Measurements from ENCODE around the gene TPGS1. TPM values are rescaled to one million over a fixed set of nuclear protein-coding genes. Genes with fewer than 3 reads are reported as not detected.

The TPGS1 gene
- total RNA-seq, 2 experiments from 2014 or later, result 21.6 to 27.1 TPM

DNA sequence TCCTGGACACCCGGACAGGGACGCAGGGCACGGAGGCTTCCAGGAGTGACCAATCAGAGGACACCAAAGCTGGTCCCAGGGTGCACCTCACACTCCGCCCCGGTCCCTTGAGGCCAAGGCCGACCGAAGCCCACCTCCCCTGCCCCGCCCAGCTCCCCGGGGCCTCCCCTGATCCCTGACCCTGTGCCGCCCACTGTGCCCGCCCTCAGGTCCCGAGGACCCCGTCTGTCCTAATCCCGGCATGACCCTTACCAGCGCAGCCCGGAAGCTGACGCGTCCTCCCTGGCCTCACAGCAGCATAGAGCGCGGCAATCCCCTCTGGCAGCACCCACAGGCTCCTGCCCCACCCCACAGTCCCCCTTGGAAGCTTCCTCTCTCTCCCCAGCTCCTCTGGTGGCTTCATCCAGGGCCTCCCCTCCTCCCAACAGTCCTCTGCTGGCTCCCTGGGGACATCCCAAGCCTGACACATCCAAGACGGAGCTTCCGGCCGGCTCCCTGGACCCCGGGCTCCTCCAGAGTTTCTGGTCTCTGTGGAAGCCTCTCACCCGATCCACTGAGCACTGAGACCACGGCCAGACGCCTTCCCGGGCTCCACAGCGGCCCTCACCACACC, 16.9 kb downstream of the TPGS1 start:
- POLR2A ChIA-PET, result no interaction called here

DNA sequence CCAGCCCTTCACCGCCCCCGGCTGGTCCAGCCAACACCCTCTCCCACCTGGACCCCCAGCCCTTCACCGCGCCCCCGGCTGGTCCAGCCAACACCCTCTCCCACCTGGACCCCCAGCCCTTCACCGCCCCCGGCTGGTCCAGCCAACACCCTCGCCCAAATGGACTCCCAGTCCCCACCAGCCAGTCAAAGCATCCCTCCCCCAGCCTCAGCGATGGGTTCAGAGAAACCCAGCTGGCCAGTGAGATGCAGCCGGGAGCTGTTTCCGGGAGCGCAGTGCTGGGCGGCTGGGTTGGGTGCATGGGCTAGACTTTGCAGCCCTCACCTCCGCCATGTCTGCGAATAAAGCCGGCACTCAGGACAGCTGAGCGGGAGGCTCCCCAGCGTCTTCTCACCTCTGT, 17.7 kb downstream of the TPGS1 start:
- Mint-ChIP-seq H3K27me3 (peaks cover 10% of the 10 kb centered on the region), H3K9me3 (no peaks in the 10 kb centered on the region), H3K4me3 (no peak overlapping the region), H3K27ac (no peak overlapping the region), H3K4me1 (peaks cover 3% of the 10 kb centered on the region), H3K36me3 (ENCODE audit: low read depth) (peaks cover under 1% of the 10 kb centered on the region)
- CTCF ChIA-PET, result interaction anchor here (1.0 to 3.2 kb wide), 4 partner anchors 14 to 278 kb away, joined by 3 to 20 read pairs (median 5); partner anchors contain the start of gene GZMM
- DNase-seq, result no peak
- POLR2A ChIA-PET, result no interaction called here

More for the DNA sequence above, 16.9 kb downstream of the TPGS1 start:
- CTCF ChIA-PET, result interaction anchor here (1.0 to 3.2 kb wide), 4 partner anchors 13 to 277 kb away, joined by 3 to 20 read pairs (median 5); partner anchors contain the start of gene GZMM
- peaks cover 2% of the 10 kb centered on the region for H3K36me3 Mint-ChIP-seq (ENCODE audit: low read depth)
- no peak for DNase-seq
- no peak overlapping the region for H3K27ac Mint-ChIP-seq
- no peaks in the 10 kb centered on the region for H3K9me3 Mint-ChIP-seq
- no peak overlapping the region for H3K4me3 Mint-ChIP-seq
- peaks cover 10% of the 10 kb centered on the region for H3K27me3 Mint-ChIP-seq
- peaks cover 3% of the 10 kb centered on the region for H3K4me1 Mint-ChIP-seq

DNA sequence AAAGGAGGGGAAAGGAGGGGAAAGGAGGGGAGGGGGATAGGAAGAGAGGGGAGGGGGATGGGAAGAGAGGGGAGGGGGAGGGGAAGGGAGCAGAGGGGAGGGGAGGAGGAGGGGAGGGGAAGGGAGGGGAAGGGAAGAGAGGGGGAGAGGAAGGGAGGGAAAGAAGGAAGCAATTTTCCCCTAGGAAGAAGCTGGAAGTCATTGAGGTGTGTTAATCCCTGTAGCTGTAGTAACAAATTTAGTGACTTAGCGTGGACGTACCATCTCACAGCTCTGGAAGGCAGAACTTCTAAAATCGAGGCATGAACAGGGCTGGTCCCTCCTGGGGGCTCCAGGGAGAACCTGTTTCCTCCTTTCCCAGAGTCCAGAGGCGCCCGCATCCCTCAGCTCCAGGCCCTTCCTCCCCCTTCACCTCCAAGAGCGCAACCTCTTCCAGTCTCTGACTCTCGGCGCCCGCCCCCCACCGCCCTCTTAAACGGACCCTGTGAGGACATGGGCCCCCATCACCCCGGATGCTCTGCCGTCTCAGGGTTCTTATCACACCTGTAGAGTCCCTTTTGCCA, 18.6 kb downstream of the TPGS1 start:
- Mint-ChIP-seq H3K27me3 (peaks cover 10% of the 10 kb centered on the region), H3K36me3 (ENCODE audit: low read depth) (no peaks in the 10 kb centered on the region), H3K9me3 (no peaks in the 10 kb centered on the region), H3K4me3 (no peak overlapping the region), H3K4me1 (peaks cover 7% of the 10 kb centered on the region), H3K27ac (no peak overlapping the region)
- DNase-seq, result no peak
- CTCF ChIA-PET, result interaction anchor here (1.9 to 3.2 kb wide), 2 partner anchors 15 to 279 kb away, joined by 5 to 20 read pairs; no protein-coding TSS in a partner anchor
- POLR2A ChIA-PET, result interaction anchor here (0.6 kb wide), 1 partner anchor 16 kb away, joined by 7 read pairs; no protein-coding TSS in a partner anchor

DNA sequence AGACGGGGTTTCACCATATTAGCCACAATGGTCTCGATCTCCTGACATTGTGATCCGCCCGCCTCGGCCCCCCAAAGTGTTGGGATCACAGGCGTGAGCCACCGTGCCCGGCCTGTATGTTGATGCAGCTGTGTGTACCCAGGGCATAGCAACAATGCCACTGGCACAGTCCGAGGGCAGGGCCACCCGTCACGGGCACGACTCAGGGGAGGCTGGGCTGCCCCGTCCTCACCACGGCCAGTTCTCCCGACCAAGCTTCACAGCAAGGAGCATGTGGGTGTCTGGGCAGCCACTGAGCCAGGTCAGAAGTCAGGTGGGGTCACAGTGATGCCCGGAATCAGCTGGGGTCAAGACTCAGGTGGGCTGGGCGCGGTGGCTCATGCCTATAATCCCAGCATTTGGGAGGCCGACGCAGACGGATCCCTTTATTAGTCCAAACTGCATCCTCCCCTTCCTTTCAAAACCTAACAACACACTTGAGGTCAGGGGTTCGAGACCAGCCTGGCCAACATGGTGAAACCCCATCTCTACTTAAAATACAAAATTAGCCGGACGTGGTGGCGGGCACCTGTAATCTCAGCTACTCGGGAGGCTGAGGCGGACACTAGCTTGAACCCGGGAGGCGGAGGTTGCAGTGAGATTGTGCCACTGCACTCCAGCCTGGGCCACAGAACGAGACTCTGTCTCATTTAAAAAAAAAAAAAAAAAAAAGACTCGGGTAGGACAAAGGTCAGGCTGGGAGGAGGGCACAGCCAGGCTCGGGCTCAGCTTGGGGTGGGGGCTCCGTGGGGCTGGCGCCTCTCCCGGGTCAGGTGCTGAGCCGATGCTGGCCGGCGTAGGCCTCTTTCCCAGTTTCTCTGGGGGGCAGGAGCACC, 23.1 kb downstream of the TPGS1 start:
- Mint-ChIP-seq H3K27ac (peak overlapping the region; percentile 87), H3K27me3 (peaks cover 8% of the 10 kb centered on the region)
- POLR2A ChIA-PET, result interaction anchor here (2.5 kb wide), 1 partner anchor 20 kb away, joined by 8 read pairs; no protein-coding TSS in a partner anchor

DNA sequence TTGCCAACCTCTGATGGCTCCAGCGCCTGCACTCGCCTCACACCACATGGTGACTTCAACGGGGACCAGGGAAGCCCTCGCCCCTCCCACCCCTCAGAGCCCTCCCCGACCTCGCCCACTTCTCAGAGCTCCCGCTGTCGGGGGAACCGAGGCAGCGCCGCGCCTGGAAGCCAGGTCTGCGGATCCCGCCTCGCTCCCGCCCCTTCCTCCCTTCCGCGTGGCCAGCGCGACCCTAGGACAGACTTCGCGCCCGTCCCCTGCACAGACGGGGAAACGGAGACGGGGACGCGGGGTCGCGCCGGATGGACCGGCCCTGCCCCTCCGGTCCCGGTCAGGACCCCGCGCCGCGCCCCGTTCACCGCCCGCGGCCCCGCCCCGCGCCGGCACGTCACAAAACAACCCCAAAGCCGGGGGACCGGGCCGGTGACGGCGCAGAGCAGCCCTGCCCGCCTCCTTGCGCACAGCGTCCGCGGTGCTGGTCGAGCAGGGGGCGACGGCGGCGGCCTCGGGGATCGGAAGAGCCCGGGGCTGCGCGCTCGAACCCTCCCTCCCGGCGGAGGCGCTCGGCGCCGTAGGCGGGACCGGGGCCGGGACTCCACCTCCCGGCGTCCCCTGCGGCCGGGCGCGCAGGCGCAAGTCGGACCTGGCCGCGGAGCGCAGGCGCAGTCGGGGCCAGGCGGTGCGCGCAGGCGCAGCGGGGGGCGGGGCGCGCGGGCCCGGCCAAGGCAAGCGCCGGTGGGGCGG, 23.9 kb downstream of the TPGS1 start:
- ChIA-PET POLR2A (interaction anchor here (0.6 to 2.5 kb wide), 2 partner anchors 14 to 21 kb away, joined by 3 to 8 read pairs; no protein-coding TSS in a partner anchor), CTCF (interaction anchor here (1.2 to 5.0 kb wide), 5 partner anchors 9 to 29 kb away, joined by 4 to 47 read pairs (median 11); partner anchors contain the start of gene TPGS1)
- Mint-ChIP-seq H3K4me1 (peaks cover 22% of the 10 kb centered on the region), H3K27ac (peak overlapping the region; percentile 87), H3K27me3 (peaks cover 3% of the 10 kb centered on the region), H3K36me3 (ENCODE audit: low read depth) (peaks cover 3% of the 10 kb centered on the region), H3K9me3 (no peaks in the 10 kb centered on the region), H3K4me3 (peak overlapping the region; percentile 77)
- DNase-seq, result peak; percentile 84

More for the DNA sequence above, 23.1 kb downstream of the TPGS1 start:
- peaks cover 22% of the 10 kb centered on the region for H3K4me1 Mint-ChIP-seq
- peak overlapping the region; percentile 77 for H3K4me3 Mint-ChIP-seq
- no peaks in the 10 kb centered on the region for H3K9me3 Mint-ChIP-seq
- CTCF ChIA-PET, result interaction anchor here (1.0 to 5.0 kb wide), 4 partner anchors 8 to 24 kb away, joined by 4 to 47 read pairs (median 12); partner anchors contain the start of gene TPGS1
- DNase-seq, result no peak
- H3K36me3 Mint-ChIP-seq (ENCODE audit: low read depth), result peaks cover 2% of the 10 kb centered on the region

DNA sequence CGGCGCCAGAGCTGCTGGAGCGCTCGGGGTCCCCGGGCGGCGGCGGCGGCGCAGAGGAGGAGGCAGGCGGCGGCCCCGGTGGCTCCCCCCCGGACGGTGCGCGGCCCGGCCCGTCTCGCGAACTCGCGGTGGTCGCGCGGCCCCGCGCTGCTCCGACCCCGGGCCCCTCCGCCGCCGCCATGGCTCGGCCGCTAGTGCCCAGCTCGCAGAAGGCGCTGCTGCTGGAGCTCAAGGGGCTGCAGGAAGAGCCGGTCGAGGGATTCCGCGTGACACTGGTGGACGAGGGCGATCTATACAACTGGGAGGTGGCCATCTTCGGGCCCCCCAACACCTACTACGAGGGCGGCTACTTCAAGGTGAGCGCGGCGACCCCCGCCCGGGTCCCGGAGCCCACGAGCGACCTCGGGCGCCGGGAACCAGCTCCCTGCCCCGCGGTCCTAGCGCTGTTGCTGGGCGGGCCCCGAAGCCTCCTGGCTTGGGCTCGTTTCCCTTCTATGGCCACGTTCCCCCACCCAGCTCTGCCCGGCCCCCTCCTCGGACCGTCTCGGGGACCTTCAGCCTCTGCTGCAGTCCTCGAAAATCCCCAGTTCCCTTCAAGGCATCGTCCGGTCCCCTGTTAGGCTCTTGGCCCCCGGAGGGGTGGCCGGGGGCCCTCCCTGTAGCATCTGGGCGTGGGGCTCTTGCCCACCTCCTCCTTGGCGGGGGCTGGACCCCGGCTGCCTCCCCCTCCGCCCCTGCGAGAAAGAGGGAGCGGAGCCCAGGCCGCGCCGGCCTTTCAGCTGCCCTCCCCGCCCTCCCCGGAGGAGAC, 24.7 kb downstream of the TPGS1 start, which contains the start of gene CDC34:
Gene CDC34 (plus strand): TSS at position 8 of the 808 bp plus-strand sequence. CDS start 172 bp downstream, at position 180.
- H3K4me3 Mint-ChIP-seq, result peak within 1 kb of the TSS; percentile 85
- H3K36me3 Mint-ChIP-seq (ENCODE audit: low read depth), result peaks cover 5% of the 10 kb centered on the region
- no peaks in the 10 kb centered on the region for H3K9me3 Mint-ChIP-seq
- no peaks in the 10 kb centered on the region for H3K27me3 Mint-ChIP-seq
- ChIA-PET CTCF (interaction anchor here (1.1 to 5.0 kb wide), 7 partner anchors 10 to 209 kb away, joined by 3 to 47 read pairs (median 6); partner anchors contain the start of gene TPGS1), POLR2A (interaction anchor here (0.6 to 2.5 kb wide), 2 partner anchors 15 to 21 kb away, joined by 3 to 8 read pairs; no protein-coding TSS in a partner anchor)
- no peak for DNase-seq
- H3K4me1 Mint-ChIP-seq, result peaks cover 20% of the 10 kb centered on the region
- peak within 1 kb of the TSS; percentile 87 for H3K27ac Mint-ChIP-seq

DNA sequence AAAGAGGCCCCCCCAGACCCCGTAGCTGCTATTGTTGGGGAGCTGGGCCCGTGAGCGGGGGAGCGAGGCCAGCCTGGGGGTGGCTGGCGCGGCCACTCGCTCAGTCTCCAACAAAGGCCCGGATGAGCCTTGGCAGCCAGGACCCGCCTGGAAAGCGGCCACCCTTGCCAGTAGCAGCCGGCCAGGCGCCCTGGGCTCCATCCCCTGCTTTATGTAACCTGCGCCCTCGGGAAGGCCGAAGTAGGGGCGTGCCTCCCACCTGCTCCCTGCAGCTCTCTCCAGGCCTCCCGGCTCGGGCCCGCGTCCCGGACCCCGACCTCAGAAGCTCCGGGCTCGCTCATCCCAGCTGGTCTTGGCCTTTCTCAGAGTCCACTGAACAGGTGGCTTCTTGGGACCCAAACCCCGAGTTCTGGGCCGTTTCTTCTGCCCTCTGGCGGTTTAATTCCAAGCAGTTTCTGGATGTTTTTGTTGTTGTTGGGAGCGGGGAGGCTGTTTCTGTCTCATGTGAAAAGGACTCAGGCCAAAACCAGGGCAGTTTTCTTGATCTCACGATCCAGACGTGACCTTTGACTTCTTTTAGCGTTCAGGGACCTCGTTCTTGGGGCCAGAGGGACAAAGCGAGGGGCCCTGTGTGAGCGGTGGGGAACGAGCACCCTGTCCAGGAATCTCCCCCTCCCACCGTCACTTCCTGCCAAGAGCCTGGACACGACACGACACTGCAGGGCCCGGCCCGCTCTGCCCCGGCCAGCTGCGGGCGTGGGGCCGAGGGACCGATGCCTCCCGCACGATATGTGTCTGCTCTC, 25.5 kb downstream of the TPGS1 start:
- peak overlapping the region; percentile 85 for H3K4me3 Mint-ChIP-seq
- no peaks in the 10 kb centered on the region for H3K9me3 Mint-ChIP-seq
- ChIA-PET POLR2A (no interaction called here), CTCF (interaction anchor here (1.1 to 5.0 kb wide), 7 partner anchors 10 to 209 kb away, joined by 3 to 47 read pairs (median 6); partner anchors contain the start of gene TPGS1)
- H3K36me3 Mint-ChIP-seq (ENCODE audit: low read depth), result peaks cover 5% of the 10 kb centered on the region
- H3K4me1 Mint-ChIP-seq, result peaks cover 20% of the 10 kb centered on the region
- peak; percentile 55 for DNase-seq
- H3K27me3 Mint-ChIP-seq, result no peaks in the 10 kb centered on the region
- H3K27ac Mint-ChIP-seq, result peak overlapping the region; percentile 88

DNA sequence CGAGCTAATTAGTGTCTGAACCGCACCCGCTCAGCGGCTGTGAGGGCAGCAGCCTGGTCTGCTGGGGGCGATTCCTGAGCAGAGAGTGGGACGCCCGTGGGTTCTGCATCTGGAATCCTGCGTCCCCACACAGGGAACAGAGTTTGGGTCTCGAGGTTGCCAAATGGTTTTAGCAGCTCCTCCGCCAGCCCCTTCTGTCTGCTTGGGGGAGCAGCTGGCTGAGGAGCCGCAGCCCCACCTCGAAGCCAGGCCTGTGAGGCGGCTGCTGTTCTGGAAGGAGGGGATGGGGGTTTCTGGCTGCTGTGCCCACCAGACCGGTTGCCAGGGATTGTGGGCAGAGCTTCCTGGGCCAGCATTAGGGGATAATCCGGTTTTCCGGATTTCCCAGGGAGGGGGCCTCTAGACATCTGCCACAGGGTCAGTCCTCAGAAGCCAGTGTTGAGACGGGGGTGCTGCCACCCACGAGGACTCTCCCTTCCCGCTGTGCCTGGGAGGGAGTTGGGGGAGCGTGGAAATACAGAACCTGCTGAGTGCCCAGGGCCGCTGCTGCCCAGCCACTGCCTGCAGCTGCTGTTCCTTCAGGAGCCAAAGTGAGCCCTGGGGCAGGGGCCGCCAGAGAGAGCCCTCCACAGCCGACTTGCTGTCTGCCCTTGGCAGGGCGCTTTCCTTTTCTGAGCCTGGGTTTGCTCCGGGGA, 26.2 kb downstream of the TPGS1 start:
- H3K27ac Mint-ChIP-seq, result peak overlapping the region; percentile 88
- CTCF ChIA-PET, result interaction anchor here (1.5 to 5.0 kb wide), 2 partner anchors 23 to 51 kb away, joined by 4 to 47 read pairs; no protein-coding TSS in a partner anchor

DNA sequence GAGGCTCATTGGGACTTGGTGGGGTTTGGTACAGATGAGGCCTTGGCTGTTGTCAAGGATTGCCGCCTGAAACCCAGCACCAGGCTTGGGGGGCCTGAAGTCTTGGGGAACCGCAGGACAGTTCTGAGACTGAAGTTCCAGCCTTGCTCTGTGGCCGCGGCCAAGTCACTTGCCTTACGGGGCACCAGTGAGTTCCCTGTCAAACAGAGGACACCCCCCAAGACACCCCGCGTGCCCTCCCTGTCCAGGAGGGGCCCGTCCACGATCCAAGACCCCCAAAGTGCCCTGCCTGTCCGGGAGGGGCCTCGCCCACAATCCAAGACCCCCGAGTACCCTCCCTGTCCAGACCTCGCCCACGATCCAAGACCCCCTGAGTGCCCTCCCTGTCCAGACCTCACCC, 26.8 kb downstream of the TPGS1 start:
- Mint-ChIP-seq H3K4me1 (peaks cover 20% of the 10 kb centered on the region), H3K27me3 (no peaks in the 10 kb centered on the region), H3K36me3 (ENCODE audit: low read depth) (peaks cover 11% of the 10 kb centered on the region), H3K9me3 (no peaks in the 10 kb centered on the region), H3K27ac (no peak overlapping the region), H3K4me3 (peak overlapping the region; percentile 85)
- DNase-seq, result no peak
- ChIA-PET POLR2A (no interaction called here), CTCF (no interaction called here)

More for the DNA sequence above, 26.2 kb downstream of the TPGS1 start:
- POLR2A ChIA-PET, result no interaction called here
- Mint-ChIP-seq H3K36me3 (ENCODE audit: low read depth) (peaks cover 11% of the 10 kb centered on the region), H3K4me1 (peaks cover 20% of the 10 kb centered on the region), H3K27me3 (no peaks in the 10 kb centered on the region), H3K9me3 (no peaks in the 10 kb centered on the region), H3K4me3 (peak overlapping the region; percentile 85)
- no peak for DNase-seq
